Fibroblast of skin of abdomen (primary cell): Measurements from ENCODE around the gene SLC7A9.
"Not testable (repeated sequence)": the region's sequence is repeated elsewhere in the genome, so short reads cannot be mapped to it uniquely, and the experiment has no call there.

Experiments used
- DNase-seq: peaks from one replicate; pipeline ENCODE4 v3.0.0-alpha.2; 2013

The SLC7A9 gene

GRCh38 chr19:32787161-32787813 is 82.3 kb downstream of the SLC7A9 start:
- DNase-seq = not testable (repeated sequence)

- DNase-seq = not testable (repeated sequence)
Observed at GRCh38 chr19:32782089-32782488, 87.5 kb downstream of the SLC7A9 start.

GRCh38 chr19:32781280-32781679 is 88.3 kb downstream of the SLC7A9 start:
- no peak for DNase-seq
